SK-N-MC (cell line): ENCODE results near the gene SAMD5.

ENCODE experiments used
- EZH2 ChIP-seq: fragments of 200-600 bp; sonication (generic); IDR thresholded peaks from one replicate; pipeline ENCODE4 v1.6.1; 2017; ENCODE audit warnings: antibody characterized with exemption
- POLR2AphosphoS5 ChIP-seq: IDR thresholded peaks from 2 replicates; pipeline ENCODE4 v1.6.1; 2012; ENCODE audit warnings: mild to moderate bottlenecking, low read depth, low read length, borderline replicate concordance

GRCh38 chr6:147479857-147480256, 28.6 kb upstream of the SAMD5 start:
- TF ChIP-seq POLR2AphosphoS5 = no peak
- no peak for TF ChIP-seq EZH2
